T follicular helper cell (primary cell): ENCODE data around the gene ATOH1.

Experiments
- DNase-seq: peaks from one replicate; pipeline ENCODE4 v3.0.0-alpha.2; 2020; ENCODE audit warnings: low read depth
- total RNA-seq, 2 experiments: gene quantifications; one replicate each; lab custom pipeline; 2026; lab: John Stamatoyannopoulos, UW

Gene ATOH1, protein sequence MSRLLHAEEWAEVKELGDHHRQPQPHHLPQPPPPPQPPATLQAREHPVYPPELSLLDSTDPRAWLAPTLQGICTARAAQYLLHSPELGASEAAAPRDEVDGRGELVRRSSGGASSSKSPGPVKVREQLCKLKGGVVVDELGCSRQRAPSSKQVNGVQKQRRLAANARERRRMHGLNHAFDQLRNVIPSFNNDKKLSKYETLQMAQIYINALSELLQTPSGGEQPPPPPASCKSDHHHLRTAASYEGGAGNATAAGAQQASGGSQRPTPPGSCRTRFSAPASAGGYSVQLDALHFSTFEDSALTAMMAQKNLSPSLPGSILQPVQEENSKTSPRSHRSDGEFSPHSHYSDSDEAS
- total RNA-seq, result 0 reads per million in 2 experiments

DNA sequence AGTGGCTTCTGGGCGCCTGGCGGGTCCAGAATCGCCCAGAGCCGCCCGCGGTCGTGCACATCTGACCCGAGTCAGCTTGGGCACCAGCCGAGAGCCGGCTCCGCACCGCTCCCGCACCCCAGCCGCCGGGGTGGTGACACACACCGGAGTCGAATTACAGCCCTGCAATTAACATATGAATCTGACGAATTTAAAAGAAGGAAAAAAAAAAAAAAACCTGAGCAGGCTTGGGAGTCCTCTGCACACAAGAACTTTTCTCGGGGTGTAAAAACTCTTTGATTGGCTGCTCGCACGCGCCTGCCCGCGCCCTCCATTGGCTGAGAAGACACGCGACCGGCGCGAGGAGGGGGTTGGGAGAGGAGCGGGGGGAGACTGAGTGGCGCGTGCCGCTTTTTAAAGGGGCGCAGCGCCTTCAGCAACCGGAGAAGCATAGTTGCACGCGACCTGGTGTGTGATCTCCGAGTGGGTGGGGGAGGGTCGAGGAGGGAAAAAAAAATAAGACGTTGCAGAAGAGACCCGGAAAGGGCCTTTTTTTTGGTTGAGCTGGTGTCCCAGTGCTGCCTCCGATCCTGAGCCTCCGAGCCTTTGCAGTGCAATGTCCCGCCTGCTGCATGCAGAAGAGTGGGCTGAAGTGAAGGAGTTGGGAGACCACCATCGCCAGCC is at the start of gene ATOH1:
ATOH1 (plus strand) TSS at position 422 of the 663 bp plus-strand sequence; CDS start at position 596, 174 bp downstream.
- no peak for DNase-seq

DNA sequence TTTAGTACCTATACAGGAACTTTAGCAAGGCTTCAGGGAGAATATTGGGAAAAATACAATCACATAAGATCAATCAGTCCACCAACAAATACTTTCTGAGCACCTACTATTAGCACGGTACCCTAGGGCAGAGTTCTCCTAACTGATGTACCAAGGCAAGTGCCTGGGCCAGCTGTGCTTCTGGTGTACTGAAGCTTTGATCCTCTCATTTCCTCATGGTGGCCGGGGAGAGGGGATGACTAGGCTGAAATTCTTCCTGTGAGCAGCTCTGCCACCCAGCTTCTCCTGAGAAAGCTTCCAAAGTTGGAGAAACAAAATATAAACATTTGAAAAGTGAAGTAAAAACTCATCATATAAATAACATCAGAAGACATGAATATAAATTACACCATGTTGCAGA is 49.3 kb upstream of the ATOH1 start:
- DNase-seq, result no peak

DNA sequence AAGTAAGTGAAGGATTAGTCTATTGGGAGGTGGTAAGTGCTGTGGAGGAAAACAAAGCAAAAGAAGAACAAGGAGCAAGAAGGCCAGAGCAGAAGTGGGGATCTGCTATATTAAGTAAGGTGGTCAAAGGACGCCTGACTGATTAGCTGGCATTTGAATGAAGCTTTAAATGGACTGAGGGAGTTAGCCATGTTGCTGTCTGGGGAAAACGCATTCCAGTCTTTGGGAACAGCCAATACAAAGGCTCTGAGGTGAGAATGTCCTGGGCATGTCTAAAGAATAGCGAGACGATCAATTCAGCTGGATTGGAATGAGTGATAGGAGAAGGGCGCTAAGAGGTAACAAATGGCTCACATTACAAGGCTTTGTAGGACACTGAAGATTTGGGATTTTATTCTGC is 48.5 kb upstream of the ATOH1 start:
- no peak for DNase-seq

DNA sequence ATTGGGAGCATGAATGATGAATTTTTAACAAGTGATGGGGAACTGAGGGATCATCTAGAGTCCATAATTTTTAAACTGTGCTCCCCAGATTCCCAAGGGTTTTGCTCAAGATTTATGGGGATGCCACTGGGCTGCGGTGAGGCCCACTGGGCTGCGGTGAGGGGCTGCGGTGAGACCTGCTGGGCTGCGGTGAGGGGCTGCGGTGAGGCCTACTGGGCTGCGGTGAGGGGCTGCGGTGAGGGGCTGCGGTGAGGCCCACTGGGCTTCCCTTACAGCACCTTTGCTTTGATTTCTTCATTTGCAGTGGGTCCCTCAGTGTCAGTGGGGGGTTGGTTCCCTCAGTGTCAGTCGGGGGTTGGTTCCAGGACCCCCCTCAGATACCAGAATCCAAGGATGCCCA is 47.4 kb upstream of the ATOH1 start:
- DNase-seq, result no peak

DNA sequence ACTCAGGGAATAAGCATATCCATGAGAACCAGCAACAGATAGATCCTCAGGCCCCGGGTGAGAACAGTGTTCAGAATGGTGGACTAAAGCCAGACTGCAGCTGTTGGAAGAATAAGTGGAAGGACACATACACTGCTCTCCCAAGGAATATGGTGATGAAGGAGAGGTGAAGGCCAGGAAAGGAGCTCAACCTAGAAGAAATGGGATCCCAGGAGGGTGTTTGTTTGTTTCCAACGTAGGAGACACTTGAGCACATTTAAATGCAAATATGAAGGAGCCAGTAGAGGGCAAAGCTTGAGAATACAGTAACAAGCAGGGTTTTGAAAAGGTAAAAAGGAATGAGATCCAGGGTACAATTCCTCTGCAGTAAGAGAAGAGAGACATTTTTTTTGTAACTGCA is 42.4 kb upstream of the ATOH1 start:
- DNase-seq, result no peak

DNA sequence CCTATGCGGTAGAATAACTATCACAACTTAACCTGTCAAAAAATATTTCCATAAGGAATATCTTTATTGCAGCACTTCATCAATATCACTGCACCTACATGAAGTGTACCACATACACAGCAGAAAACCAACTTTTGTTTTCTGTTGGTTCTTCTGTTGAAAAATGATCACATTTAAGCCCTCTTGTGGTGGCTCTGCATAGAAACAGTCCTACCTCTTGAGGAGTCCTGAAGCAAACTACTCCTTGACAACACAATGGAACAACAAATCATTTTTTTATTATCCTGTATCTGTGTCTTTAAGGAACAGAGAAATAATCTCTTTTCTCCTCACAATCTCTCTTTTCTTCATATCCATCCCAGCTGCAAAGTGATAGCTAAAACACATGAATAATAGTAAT is 39.8 kb upstream of the ATOH1 start:
- no peak for DNase-seq

DNA sequence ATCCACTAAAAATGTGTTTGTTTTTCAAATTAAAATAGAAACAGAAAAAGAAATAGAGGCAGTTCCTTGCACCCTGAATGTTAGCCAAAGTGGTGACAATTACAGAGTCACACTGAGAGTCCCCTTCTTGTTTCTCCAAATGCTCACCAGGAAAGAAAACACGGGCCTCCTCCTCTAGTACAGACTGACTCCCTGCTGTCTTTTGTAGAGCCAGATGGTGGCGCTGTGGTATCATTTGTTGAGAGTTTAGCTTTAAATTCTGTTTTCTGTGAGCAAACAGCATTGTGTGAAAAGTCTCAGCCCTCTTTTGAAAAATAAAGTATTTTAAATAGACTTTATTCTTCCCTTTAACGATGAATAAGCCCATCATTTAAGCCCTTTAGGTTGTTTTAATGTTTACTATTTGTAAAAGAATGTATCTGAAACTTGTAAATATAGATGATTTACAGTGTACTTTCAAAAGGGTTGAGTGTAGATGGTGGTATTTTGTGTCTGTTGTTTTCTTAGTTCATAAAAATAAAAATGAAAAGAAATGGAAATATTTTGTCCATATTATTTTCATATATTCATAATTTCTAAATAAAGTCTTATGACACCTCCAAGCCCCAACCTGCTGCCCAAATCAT is 36.9 kb upstream of the ATOH1 start:
- no peak for DNase-seq

DNA sequence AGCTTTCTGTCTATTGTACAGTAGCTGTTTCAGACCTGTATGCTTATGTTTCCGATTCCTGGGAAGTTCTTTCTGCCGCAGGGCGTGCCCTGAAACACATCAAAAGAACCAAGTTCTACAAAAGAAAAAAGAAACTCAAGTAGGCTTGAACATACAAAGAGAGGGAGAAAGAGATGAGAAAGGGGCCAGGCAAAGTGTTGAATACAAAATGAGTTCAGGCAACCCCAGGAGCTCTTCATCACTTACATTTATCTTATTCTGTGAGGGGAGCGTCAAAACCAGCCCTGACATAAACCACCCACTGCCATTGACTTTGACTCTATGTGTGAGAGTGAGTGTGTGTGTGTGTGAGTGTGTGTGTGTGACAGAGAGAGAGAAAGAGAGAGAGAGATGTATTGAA is 26.5 kb upstream of the ATOH1 start:
- DNase-seq, result no peak

DNA sequence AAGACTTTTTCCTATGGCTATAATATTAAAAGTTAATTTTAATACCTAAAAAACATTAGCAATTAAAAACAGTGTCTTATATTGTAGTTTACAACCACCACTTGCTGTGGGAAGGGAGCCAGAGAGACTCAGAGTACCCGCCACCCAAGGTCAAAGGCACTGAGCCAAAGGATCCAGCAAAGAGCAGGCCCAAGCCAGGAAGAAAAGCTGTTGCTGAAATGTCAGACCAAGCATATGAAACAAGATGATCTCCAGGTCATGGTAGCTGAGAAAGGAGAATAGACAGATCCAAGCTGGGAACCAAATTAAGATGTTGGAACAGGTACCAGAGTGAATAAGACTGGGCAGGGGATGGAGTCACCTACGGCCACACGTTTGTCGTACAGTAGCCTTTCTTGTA is 18.8 kb upstream of the ATOH1 start:
- no peak for DNase-seq

DNA sequence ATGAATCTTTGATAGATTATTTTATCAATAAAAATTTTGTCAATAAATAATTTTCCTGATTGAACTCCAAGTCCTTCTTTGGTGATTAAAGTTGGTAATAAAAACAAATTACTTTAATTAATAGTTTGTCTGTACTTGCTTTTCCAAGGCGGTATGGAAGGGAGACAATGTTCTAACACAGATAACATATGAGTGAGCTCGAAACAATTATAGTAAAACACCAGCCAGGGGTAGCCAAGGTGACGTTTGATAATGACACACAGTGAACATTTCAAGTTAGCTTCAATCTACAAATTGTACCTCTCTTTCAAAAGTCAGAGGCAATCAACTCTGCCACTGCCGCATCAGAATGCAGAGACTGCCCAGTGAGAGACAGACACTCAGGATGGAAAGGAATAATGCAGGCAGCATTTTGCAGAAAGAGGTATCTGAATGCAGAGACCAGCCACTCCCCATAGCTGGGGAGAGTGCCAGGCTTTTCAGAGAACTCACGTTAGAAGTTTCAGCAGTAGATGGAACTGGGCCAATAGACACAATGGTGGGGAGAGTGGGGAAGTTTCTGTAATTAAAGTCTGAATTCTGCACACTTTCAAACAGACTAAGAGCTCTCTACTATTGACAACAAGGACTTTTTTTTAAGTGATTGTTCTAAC is 18.1 kb upstream of the ATOH1 start:
- no peak for DNase-seq

DNA sequence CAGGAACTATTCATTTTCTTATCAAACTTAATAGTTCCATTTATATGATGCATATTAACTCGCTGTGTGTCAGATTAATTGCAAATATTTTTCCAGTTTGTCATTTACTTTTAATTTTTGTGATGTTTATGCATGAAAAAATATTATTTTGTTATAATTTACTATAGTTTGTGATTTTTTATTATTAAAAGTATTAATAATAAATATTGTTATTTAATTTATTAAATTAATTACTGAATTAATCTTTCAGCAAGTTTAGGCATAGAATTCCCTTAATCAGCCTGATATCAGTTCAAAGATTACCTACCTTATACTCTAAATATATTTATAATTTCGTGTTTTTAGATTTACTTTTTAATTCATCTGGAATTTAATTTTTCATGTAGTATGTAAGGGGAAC is 15.5 kb upstream of the ATOH1 start:
- no peak for DNase-seq

DNA sequence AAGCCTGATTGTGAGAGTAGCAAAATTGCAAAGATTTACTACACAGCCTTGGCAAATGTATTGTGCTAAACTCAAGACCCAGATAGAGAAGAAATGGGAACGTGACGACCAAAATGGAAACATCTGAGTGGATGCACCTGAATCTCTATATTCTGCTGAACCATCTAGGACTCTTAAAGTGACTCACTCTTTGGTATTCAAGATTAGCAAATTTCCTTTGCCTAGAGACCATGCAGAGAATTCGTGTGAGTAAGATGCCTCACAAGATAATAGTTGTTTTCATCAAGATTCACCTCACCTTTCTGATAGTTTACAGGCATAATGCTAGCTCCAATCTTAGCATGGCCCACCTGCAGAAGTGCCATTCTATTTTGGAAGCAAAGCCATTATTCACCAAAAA is 14.4 kb upstream of the ATOH1 start:
- no peak for DNase-seq

DNA sequence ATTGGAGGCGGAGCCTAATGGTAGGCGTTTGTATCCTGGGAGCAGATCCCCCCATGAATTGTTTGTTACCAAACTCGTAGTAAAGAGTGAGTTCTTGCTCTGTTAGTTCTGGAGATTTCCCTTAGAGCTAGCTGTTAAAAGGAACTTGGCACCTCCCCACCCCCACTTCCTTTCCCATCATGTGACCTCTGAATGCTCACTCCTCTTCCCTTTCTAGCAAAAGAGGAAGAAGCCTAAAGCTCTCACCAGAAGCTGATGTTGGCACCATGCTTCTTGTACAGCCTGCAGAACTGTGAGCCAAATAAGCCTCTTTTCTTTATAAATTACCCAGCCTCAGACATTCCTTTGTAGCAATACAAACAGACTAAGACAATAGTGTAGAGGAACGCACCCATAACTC is 13.8 kb upstream of the ATOH1 start:
- no peak for DNase-seq

DNA sequence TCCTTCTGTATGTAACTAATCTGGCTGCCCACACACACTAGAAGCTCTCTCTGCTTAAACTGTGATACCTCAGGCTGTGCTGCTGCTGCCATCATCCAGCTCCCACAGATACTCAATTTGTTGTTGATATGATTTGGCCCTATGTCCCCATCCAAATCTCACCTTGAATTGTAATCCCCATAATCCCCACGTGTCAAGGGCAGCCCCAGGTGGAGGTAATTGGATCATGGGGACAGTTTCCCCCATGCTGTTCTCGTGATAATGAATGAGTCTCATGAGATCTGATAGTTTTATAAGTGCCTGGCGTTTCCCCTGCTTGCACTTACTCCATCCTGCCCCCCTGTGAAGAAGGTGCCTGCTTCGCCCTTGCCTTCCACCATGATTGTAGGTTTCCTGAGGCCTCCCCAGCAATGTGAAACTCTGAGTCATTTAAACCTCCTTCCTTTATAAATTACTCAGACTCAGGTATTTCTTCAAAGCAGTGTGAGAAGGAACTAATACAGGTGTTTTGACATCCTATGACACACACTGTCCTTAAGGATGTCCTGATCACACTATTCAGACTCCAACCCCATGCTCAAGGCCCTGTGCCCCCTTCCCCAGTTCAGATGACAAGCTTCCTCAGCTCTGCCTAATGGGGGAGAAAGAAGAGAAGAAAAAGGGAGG is 2.9 kb upstream of the ATOH1 start:
- DNase-seq, result no peak

DNA sequence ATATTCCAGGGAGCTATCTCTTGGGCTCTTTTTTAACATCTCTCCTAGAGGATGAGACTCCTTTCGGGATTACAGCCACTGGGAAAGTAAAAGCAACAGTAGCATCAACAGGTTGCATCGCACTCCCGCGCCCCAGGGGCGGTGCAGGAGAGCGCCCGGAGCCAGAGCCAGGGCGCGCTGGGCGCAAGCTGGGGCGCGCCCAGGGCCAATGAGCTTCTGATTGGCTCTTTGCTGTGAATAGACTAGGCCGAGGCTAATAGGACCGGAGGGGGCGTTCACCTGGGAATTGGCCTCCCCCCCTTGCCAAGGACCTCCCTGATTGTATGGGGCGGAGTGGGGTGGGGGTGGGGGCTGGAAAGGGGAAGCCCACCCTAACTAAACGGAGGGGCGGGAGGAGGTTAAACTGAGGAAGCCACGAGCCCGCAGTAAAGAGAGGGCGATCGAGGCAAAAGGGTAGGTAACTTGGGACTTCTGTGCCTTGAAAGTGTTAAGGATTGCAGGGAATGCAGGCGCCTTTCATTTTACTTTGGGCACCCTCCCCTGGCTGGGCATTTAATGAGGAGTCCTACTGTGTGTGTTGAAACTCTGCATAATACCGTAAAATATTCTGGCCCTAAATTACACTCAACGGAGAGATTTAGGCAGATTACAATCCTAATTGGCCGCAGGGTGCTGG is 1.1 kb upstream of the ATOH1 start:
- DNase-seq, result no peak

DNA sequence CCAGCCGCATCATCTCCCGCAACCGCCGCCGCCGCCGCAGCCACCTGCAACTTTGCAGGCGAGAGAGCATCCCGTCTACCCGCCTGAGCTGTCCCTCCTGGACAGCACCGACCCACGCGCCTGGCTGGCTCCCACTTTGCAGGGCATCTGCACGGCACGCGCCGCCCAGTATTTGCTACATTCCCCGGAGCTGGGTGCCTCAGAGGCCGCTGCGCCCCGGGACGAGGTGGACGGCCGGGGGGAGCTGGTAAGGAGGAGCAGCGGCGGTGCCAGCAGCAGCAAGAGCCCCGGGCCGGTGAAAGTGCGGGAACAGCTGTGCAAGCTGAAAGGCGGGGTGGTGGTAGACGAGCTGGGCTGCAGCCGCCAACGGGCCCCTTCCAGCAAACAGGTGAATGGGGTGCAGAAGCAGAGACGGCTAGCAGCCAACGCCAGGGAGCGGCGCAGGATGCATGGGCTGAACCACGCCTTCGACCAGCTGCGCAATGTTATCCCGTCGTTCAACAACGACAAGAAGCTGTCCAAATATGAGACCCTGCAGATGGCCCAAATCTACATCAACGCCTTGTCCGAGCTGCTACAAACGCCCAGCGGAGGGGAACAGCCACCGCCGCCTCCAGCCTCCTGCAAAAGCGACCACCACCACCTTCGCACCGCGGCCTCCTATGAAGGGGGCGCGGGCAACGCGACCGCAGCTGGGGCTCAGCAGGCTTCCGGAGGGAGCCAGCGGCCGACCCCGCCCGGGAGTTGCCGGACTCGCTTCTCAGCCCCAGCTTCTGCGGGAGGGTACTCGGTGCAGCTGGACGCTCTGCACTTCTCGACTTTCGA is 654 bp downstream of the ATOH1 start:
- no peak for DNase-seq

DNA sequence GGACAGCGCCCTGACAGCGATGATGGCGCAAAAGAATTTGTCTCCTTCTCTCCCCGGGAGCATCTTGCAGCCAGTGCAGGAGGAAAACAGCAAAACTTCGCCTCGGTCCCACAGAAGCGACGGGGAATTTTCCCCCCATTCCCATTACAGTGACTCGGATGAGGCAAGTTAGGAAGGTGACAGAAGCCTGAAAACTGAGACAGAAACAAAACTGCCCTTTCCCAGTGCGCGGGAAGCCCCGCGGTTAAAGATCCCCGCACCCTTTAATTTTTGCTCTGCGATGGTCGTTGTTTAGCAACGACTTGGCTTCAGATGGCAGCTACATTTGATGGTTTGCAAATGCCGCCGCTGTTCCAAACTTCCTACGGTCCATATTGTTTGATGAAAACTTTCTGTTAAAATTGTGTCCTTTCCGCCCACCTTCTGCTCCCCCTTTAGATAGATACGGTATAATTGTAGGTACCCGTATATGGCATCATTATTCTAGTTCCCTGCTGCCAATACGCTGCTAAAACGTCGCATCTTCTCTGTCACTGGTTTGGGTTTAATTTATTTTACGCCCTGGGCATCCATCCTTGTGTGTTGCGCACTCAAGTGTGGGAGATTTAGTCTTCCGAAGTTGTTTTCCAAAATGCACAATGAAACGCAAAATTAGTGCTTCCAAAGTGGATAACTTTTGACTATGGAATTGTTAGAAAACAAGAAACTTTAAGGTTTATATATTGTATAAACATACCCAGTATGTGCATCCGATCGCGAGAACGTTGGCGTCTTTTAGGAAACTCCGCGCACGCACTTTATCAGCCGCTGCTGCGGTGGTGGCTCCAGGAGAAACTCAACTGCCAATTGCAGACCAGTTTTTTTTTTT is 1.5 kb downstream of the ATOH1 start:
- DNase-seq, result no peak

DNA sequence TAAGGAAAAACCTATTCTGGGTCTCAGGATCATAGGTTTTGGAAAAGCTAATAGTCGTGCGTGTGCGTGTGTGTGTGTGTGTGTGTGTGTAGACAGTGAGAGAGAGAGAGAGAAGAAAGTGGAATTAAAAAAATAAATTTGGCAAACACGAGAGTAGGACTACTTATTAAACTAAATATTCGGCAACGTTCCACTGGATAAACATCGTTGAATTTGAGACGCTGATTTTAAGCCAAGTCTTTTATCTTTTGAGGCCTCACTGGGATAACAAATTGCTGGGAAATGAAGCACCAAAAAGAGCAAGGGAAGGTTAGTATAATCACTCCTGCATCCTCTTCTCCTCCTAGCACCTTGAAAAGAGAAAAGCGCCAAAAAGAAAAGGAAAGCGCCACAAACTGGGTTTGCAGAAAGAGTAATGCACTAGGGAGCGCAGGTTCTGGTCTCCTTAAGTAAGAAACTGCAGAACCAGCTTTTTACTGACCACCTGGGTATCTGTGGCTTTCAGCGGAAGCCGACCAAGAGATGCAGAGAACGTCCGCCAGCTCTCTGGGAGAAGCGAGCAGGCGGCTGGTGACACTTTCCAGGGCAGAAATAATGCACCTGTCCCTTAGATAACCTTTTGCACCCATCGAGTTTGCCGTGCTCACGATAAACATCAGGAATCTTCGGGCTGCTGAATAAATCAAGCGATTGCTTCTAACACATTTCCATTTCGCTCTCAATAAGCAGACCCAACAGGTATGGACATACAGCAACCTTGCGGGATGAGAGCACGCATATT is 3.4 kb downstream of the ATOH1 start:
- no peak for DNase-seq
